Body of pancreas (tissue), 4 donors: Measurements from ENCODE around the gene LY6G5C.

Experiments
- CTCF ChIP-seq, 7 experiments: fragments of 450-650 bp in 4 of 7; fragments of 200-600 bp in 3 of 7; sonication (generic) in 3 of 7; IDR thresholded peaks; one replicate each; pipeline ENCODE4 v1.5.1; 2016 to 2019; ENCODE audit warnings: antibody characterized with exemption in 7 of 7
- POLR2A ChIP-seq, 3 donors: fragments of 450-650 bp; IDR thresholded peaks; one replicate each; pipeline ENCODE4 v1.6.1; 2016; ENCODE audit warnings: antibody characterized with exemption in 3 of 3, mild to moderate bottlenecking in 2 of 3

- TF ChIP-seq POLR2A (IDR thresholded peaks at IDR 0.05) (no peak), CTCF (IDR thresholded peaks at IDR 0.05) (no peak)
Measured at GRCh38 chr6:31719001-31719400, 38.1 kb upstream of the LY6G5C start.
